Kidney (tissue), 14 donors: ENCODE data around the gene PITX3. TPM values are rescaled to one million over a fixed set of nuclear protein-coding genes. Genes with fewer than 3 reads are reported as not detected.

ENCODE experiments used
- DNase-seq, 5 donors: peaks; one replicate each; pipeline ENCODE4 v3.0.0-alpha.2; 2013 to 2020
- FAIRE-seq: peaks from 2 replicates; lab custom pipeline; 2012; peaks lifted over from hg19 to GRCh38; lab: Jason Lieb, UNC
- H3K27ac ChIP-seq, 2 donors: one replicate each; pipeline ENCODE4 v1.7.0; 2013; ENCODE audit warnings: low read depth in 2 of 2, low read length in 2 of 2, inconsistent platforms in 1 of 2
- H3K27me3 ChIP-seq: one replicate; pipeline ENCODE4 v1.7.1; 2013; ENCODE audit warnings: low read length, inconsistent platforms; ENCODE audit not compliant: control insufficient read depth, insufficient read depth
- H3K36me3 ChIP-seq, 3 donors: one replicate each; pipeline versions ENCODE4 v1.7.0 to v1.7.1; 2013; ENCODE audit warnings: low read length in 3 of 3, control low read depth in 1 of 3, inconsistent platforms in 1 of 3; ENCODE audit not compliant: insufficient read depth in 3 of 3, control insufficient read depth in 2 of 3
- H3K4me1 ChIP-seq, 3 donors: one replicate each; pipeline versions ENCODE4 v1.7.0 to v1.7.1; 2013; ENCODE audit warnings: low read length in 3 of 3, inconsistent platforms in 1 of 3, low read depth in 1 of 3; ENCODE audit not compliant: control insufficient read depth in 2 of 3, insufficient read depth in 2 of 3
- H3K4me3 ChIP-seq, 3 donors: one replicate each; pipeline versions ENCODE4 v1.7.0 to v1.8.1; 2013; ENCODE audit warnings: low read length in 3 of 3, control low read depth in 1 of 3, inconsistent platforms in 1 of 3
- H3K9ac ChIP-seq, 3 donors: one replicate each; pipeline versions ENCODE4 v1.7.0 to v1.7.1; 2013; ENCODE audit warnings: low read length in 3 of 3, control low read depth in 1 of 3, inconsistent platforms in 1 of 3
- H3K9me3 ChIP-seq, 3 donors: one replicate each; pipeline versions ENCODE4 v1.7.0 to v1.7.1; 2013; ENCODE audit warnings: low read length in 3 of 3, control low read depth in 1 of 3, inconsistent platforms in 1 of 3; ENCODE audit not compliant: control insufficient read depth in 2 of 3, insufficient read depth in 1 of 3
- intact Hi-C: fragments of 100-400 bp; cut with DNase I; formaldehyde crosslinking; loops from one replicate; pipeline ENCODE4 v1.11.1; 2022
- polyA plus RNA-seq: library from polyadenylated mRNA; stranded (reverse); fragments of 350-450 nt; fragmentation: Illumina TruSeq; extraction: RNeasy Lipid Tissue Mini Kit (QIAGEN cat#74804); gene quantifications from one replicate; pipeline ENCODE4 v1.2.3, GENCODE V29; 2014; ENCODE audit warnings: low read depth, low replicate concordance; ENCODE audit not compliant: insufficient read depth
- total RNA-seq: library from RNA; stranded (reverse); fragmentation: NEBNext Ultra II Directional; extraction: Animal tissue kit (Norgen Biotek cat#: 25700); gene quantifications from one replicate; pipeline ENCODE4 v1.2.1, GENCODE V29; 2021
- TF ChIP-seq, protein P1 (sequence below): IDR thresholded peaks from 3 replicates; pipeline ENCODE4 v1.5.1; 2012; ENCODE audit warnings: mild to moderate bottlenecking, moderate library complexity, borderline replicate concordance; ENCODE audit not compliant: insufficient read depth; ENCODE audit errors: extremely low read depth
- donor health status: control.
- donor health status: control.
- donor health status: control.
- donor health status: control.
- donor health status: control.
- donor health status: DM: yes; HTN: yes; CAD: no.
- donor health status: Normal renal cell carcinoma (clear cell type).

Gene PITX3
- total and polyA plus RNA-seq, 2 donors from 2014 or later: 0.39 TPM; not detected in 1

DNA sequence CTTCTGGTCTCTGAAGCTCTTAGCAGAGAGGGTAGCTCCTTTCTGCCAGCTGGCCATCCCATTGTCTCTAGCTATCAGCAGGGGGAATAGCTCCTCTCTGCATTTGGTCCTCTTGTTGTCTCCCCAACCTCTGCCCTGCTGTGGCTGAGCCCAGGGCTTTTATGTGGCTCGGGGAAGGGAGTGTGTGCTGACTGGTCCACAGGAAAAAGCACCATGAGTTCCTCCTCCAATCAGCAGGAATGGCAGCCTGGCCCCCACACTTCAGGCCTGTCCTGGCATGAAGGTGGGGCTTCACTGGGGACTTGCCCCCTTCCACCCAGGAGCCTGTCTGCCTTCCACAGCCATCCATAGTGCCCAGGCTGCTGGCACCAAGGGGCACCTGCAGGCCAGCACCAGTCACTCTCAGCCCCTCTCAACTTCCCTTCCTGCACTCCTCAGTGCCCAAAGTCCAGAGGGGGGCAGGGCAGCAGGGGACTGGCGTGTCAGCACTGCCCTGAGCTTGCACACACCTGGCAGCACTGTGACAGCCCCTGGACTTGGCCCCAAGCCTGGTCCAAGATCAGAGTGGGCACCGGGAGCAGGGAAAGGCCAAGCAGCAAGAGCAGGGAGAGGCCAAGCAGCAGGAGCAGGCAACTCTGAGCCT, 52.9 kb downstream of the PITX3 start:
- H3K9me3 ChIP-seq: peaks cover 0 to 4% (median 0%) of the 10 kb centered on the region in 3 donors
- DNase-seq: no peak
- no peak overlapping the region for H3K4me3 ChIP-seq
- TF ChIP-seq, protein P1, sequence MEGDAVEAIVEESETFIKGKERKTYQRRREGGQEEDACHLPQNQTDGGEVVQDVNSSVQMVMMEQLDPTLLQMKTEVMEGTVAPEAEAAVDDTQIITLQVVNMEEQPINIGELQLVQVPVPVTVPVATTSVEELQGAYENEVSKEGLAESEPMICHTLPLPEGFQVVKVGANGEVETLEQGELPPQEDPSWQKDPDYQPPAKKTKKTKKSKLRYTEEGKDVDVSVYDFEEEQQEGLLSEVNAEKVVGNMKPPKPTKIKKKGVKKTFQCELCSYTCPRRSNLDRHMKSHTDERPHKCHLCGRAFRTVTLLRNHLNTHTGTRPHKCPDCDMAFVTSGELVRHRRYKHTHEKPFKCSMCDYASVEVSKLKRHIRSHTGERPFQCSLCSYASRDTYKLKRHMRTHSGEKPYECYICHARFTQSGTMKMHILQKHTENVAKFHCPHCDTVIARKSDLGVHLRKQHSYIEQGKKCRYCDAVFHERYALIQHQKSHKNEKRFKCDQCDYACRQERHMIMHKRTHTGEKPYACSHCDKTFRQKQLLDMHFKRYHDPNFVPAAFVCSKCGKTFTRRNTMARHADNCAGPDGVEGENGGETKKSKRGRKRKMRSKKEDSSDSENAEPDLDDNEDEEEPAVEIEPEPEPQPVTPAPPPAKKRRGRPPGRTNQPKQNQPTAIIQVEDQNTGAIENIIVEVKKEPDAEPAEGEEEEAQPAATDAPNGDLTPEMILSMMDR: no peak
- peaks cover 0 to 3% (median 0%) of the 10 kb centered on the region in 3 donors for H3K4me1 ChIP-seq
- H3K9ac ChIP-seq: no peak overlapping the region
- FAIRE-seq: no peak
- H3K27me3 ChIP-seq: no peaks in the 10 kb centered on the region
- H3K27ac ChIP-seq: no peak overlapping the region
- intact Hi-C loops: no loop called here
- H3K36me3 ChIP-seq: no peaks in the 10 kb centered on the region

DNA sequence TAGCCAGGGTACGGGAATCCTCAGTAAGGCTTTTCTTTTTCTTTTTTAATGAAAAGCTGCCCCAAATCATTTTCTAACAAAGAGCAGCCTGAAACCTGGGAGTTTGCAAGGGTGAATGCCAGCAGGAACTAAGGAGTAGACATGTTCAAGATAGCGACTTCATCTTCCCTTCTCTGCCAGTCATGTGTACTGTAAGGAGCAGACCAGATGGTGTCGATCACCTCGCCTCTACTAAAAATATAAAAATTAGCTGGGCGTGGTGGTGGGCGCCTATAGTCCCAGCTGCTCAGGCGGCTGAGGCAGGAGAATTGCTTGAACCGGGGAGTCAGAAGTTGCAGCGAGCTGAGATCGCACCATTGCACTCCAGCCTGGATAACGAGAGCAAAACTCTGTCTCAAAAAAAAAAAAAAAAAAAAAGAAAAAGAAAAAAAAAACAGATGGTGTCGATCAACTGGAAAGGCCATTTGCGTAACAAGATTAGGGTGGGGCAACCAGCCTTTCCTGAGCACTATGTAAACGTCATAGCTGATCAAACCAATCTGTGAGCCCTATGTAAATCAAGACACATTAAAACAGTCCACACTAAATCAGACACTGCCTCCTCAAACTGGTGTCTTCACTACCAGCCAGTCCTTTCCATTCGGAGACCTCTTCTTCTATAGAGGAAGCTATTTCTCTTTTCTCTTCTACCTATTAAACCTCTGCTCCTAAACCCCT, 55.3 kb downstream of the PITX3 start:
- TF ChIP-seq, protein P1: no peak
- no peak overlapping the region for H3K4me3 ChIP-seq
- FAIRE-seq (no peak), DNase-seq (no peak)
- H3K36me3 ChIP-seq: no peaks in the 10 kb centered on the region
- intact Hi-C loops: no loop called here
- H3K9ac ChIP-seq: no peak overlapping the region
- H3K4me1 ChIP-seq: peaks cover 0 to 3% (median 0%) of the 10 kb centered on the region in 3 donors
- H3K27ac ChIP-seq: no peak overlapping the region
- H3K27me3 ChIP-seq: no peaks in the 10 kb centered on the region
- H3K9me3 ChIP-seq: no peaks in the 10 kb centered on the region

DNA sequence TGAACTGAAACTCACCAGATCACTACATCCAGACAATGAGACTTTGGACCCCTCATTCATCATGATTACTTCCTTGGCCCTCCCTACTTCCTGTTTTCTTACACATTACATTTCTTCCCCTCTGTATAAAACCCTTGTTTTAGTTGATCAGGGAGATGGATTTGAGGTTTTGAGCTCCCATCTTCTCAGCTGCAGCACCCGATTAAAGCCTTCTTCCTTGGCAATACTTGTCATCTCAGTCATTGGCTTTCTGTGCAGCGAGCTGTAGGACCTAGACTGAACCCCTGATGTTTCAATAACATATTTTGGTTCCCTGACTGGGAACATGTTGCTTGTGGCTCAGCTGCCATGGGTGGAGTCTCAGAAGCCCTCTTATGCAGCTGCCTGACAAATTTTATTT, 56.0 kb downstream of the PITX3 start:
- Histone ChIP-seq H3K9me3 (no peaks in the 10 kb centered on the region), H3K4me3 (no peak overlapping the region), H3K36me3 (no peaks in the 10 kb centered on the region), H3K27ac (no peak overlapping the region), H3K4me1 (peaks cover 0 to 3% (median 0%) of the 10 kb centered on the region in 3 donors), H3K27me3 (no peaks in the 10 kb centered on the region), H3K9ac (no peak overlapping the region)
- no peak for FAIRE-seq
- no peak for DNase-seq
- TF ChIP-seq, protein P1: no peak
- intact Hi-C loops: no loop called here
